Spinal cord (tissue), 10 donors: ENCODE measurements around the gene ENPEP. TPM values are rescaled to one million over a fixed set of nuclear protein-coding genes. Genes with fewer than 3 reads are reported as not detected.

Experiments used
- DNase-seq, 6 donors: peaks; one replicate each; pipeline versions ENCODE4 v3.0.0 to v3.0.0-alpha.2; 2013 to 2015; ENCODE audit warnings: low spot score in 6 of 6, low read depth in 4 of 6
- H3K27ac ChIP-seq: one replicate; pipeline ENCODE4 v1.5.1; 2013; ENCODE audit warnings: low read depth, low read length, control low read depth
- H3K27me3 ChIP-seq: one replicate; pipeline ENCODE4 v1.6.1; 2013; ENCODE audit warnings: low read length; ENCODE audit not compliant: control insufficient read depth, insufficient read depth
- H3K36me3 ChIP-seq: one replicate; pipeline ENCODE4 v1.6.1; 2013; ENCODE audit warnings: low read length; ENCODE audit not compliant: control insufficient read depth, insufficient read depth
- H3K4me1 ChIP-seq: one replicate; pipeline ENCODE4 v1.6.1; 2013; ENCODE audit warnings: low read length; ENCODE audit not compliant: control insufficient read depth, insufficient read depth
- H3K4me3 ChIP-seq: one replicate; pipeline ENCODE4 v1.5.1; 2013; ENCODE audit warnings: low read depth, low read length, control low read depth
- H3K9me3 ChIP-seq: one replicate; pipeline ENCODE4 v1.6.1; 2013; ENCODE audit warnings: low read length; ENCODE audit not compliant: control insufficient read depth, insufficient read depth
- WGBS: methylation state at CpG from one replicate; pipeline ENCODE4 v1.1.5; 2013; ENCODE audit warnings: missing lambda C conversion rate; ENCODE audit not compliant: insufficient coverage; 5-methylcytosine and 5-hydroxymethylcytosine counted together
- polyA plus RNA-seq, 2 donors: library from polyadenylated mRNA; unstranded; fragments of 120-200 nt; gene quantifications; one replicate each; pipeline ENCODE4 v1.2.1, GENCODE V29; 2013; ENCODE audit not compliant: insufficient read length in 2 of 2
- total RNA-seq, 2 donors: library from RNA; depleted of rRNA in 1 of 2; stranded (reverse); fragments of 120-200 nt in 1 of 2; fragments of >200 nt in 1 of 2; gene quantifications; one replicate each; pipeline versions ENCODE4 v1.2.3 to v1.2.4, GENCODE V29; 2013 to 2014
- donor health status: healthy.

The ENPEP gene
- total and polyA plus RNA-seq, 4 donors: 2.5 to 13.2 (median 3.9) TPM

- no peaks in the 10 kb centered on the region for H3K27me3 ChIP-seq
- no peaks in the 10 kb centered on the region for H3K9me3 ChIP-seq
- H3K4me1 ChIP-seq: no peaks in the 10 kb centered on the region
- no peaks in the 10 kb centered on the region for H3K36me3 ChIP-seq
- no peak for DNase-seq
- H3K4me3 ChIP-seq: no peak overlapping the region
- WGBS: 95% methylated on average over 4 of the region's 5 CpGs
- no peak overlapping the region for H3K27ac ChIP-seq
Measured at GRCh38 chr4:110498420-110498819, 22.5 kb downstream of the ENPEP start.

DNA sequence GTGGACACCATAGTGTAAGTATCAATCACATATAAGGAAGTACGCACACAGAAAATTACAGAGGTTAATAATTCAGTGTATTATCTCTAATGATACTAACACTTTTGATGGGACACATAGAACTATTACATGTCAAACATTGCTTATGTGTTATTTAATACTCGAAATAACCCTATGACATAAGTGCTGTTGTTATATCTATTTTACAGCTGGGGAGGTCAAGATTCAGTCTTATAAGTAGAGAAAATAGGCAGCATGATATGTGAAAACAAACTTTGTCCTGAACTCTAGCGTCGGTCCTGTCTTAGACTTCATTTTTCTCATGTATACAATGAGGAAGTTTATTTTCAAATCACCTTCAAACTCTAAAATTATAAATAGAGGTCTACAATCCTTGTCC is 23.2 kb downstream of the ENPEP start:
- Histone ChIP-seq H3K9me3 (no peaks in the 10 kb centered on the region), H3K27me3 (no peaks in the 10 kb centered on the region), H3K4me1 (peaks cover 5% of the 10 kb centered on the region), H3K4me3 (no peak overlapping the region), H3K36me3 (no peaks in the 10 kb centered on the region), H3K27ac (no peak overlapping the region)
- no peak for DNase-seq
- WGBS: no CpG with 5 or more reads among the region's 4 CpGs

GRCh38 chr4:110501826-110502225 is 25.9 kb downstream of the ENPEP start:
- no peak overlapping the region for H3K27ac ChIP-seq
- H3K36me3 ChIP-seq: no peaks in the 10 kb centered on the region
- H3K4me3 ChIP-seq: no peak overlapping the region
- no peak for DNase-seq
- H3K9me3 ChIP-seq: no peaks in the 10 kb centered on the region
- peaks cover 6% of the 10 kb centered on the region for H3K4me1 ChIP-seq
- H3K27me3 ChIP-seq: no peaks in the 10 kb centered on the region

DNA sequence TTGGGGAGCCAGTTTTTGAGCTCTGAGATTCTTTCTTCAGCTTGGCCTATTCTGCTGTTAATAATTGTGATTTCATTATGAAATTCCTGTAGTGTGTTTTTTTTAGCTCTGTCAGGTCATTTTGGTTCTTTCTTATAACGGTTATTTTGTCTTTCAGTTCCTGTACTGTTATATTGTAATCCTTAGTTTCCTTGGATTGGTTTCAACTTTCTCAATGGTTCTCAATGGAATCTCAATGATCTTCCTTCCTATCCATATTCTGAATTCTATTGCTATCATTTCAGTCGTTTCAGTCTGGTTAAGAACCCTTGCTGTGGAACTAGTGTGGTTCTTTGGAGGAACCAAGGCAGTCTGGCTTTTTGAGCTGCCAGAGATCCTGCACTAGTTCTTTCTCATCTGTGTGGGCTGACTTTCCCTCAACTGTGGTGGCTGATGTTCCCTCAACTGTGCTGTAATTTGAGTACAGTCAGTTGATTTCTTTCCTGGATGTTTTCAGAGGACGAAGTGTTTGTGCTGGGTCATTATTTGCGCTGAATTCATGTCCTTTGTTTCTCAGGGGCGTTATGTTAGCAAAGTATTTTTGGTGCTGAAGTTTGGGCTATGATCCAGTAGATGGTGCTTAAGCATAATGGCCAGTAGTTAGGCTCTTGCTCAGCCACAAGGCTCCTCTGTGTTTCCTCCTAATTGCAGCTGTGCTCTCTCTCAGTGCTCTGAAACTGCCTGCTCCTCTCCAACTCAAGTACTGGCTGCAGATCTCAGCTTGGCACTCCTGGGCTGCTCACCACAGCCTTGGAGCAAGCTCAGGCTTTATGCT is 27.5 kb downstream of the ENPEP start:
- Histone ChIP-seq H3K36me3 (no peaks in the 10 kb centered on the region), H3K9me3 (no peaks in the 10 kb centered on the region), H3K4me3 (no peak overlapping the region), H3K27me3 (no peaks in the 10 kb centered on the region), H3K4me1 (peaks cover 6% of the 10 kb centered on the region), H3K27ac (no peak overlapping the region)
- DNase-seq: peak in 2 of 6 donors; percentile 19 to 38
- 21% methylated on average over 3 of the region's 5 CpGs for WGBS

- Histone ChIP-seq H3K27me3 (no peaks in the 10 kb centered on the region), H3K36me3 (no peaks in the 10 kb centered on the region), H3K4me3 (no peak overlapping the region), H3K9me3 (no peaks in the 10 kb centered on the region), H3K27ac (no peak overlapping the region), H3K4me1 (peaks cover 6% of the 10 kb centered on the region)
- 75% methylated on average over 2 of the region's 2 CpGs for WGBS
- DNase-seq: no peak
Measured at GRCh38 chr4:110504084-110504435, 28.1 kb downstream of the ENPEP start.

DNA sequence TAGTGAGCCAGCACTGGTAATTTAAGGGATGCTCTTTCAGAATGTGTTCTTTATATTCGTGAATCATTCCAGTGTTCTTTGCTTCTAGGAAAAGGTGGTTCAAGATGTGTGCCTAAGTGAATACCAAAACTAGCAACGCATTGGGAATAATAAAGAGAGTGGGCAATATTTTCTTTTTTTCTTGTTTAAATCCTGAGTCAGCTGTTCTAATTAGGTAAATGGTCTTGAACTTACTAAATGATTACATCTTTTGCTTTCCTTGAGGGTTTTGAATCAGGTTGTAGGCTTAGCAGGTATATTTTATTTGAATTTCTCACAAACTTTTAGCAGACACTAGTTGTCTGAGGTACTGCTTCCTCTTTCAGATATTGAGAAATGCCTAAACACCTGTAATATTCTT is 29.5 kb downstream of the ENPEP start:
- Histone ChIP-seq H3K4me1 (peaks cover 6% of the 10 kb centered on the region), H3K9me3 (no peaks in the 10 kb centered on the region), H3K27me3 (no peaks in the 10 kb centered on the region), H3K36me3 (no peaks in the 10 kb centered on the region), H3K27ac (no peak overlapping the region), H3K4me3 (no peak overlapping the region)
- 78% methylated on average over 2 of the region's 2 CpGs for WGBS
- no peak for DNase-seq

DNA sequence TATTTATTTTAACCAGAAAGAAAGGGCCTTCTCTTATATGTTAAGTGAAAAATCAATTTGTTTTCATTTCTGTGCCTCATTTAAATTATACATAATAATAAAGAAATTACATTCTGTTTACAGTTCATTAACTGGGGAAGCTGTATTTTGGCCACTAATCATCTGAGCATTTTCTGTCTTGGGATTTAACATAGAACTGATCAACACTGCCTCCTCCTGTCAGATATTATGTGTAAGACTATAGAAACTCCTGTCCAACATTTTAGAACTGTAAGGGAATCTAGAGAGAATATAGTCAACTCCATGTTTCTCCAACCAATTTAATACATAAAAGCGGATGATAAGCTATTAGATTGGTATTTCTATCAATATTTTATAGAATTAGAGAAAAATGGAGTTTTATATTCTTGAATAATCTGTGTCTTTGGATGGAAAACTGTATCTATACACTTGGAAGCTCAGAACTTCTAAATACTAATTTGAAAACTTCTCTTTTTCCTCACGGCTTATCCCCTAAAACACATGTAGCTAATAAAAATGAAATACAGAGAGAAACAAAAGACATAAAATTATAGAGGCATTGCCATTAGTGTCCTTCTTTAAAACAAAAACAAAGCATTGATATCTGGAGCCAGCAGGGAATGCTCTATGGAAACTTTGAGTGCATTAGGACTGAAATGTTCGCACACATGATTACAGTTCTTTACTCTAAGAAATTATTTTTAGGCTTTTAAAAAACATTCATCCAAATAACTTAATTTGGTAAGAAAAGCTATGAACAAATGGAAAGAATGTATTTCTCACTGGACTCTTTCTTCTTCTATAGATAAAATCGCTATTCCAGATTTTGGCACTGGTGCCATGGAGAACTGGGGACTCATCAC is 33.1 kb downstream of the ENPEP start:
- Histone ChIP-seq H3K27ac (no peak overlapping the region), H3K9me3 (no peaks in the 10 kb centered on the region), H3K27me3 (no peaks in the 10 kb centered on the region), H3K4me3 (no peak overlapping the region), H3K36me3 (no peaks in the 10 kb centered on the region), H3K4me1 (peaks cover 1% of the 10 kb centered on the region)
- no CpG with 5 or more reads among the region's 4 CpGs for WGBS
- peak in 2 of 6 donors; percentile 43 to 65 for DNase-seq

- no peak overlapping the region for H3K27ac ChIP-seq
- DNase-seq: no peak
- H3K4me3 ChIP-seq: no peak overlapping the region
- H3K27me3 ChIP-seq: no peaks in the 10 kb centered on the region
- WGBS: no CpG with 5 or more reads among the region's 2 CpGs
- H3K4me1 ChIP-seq: no peaks in the 10 kb centered on the region
- no peaks in the 10 kb centered on the region for H3K9me3 ChIP-seq
- no peaks in the 10 kb centered on the region for H3K36me3 ChIP-seq
Measured at GRCh38 chr4:110510277-110510676, 34.3 kb downstream of the ENPEP start.

DNA sequence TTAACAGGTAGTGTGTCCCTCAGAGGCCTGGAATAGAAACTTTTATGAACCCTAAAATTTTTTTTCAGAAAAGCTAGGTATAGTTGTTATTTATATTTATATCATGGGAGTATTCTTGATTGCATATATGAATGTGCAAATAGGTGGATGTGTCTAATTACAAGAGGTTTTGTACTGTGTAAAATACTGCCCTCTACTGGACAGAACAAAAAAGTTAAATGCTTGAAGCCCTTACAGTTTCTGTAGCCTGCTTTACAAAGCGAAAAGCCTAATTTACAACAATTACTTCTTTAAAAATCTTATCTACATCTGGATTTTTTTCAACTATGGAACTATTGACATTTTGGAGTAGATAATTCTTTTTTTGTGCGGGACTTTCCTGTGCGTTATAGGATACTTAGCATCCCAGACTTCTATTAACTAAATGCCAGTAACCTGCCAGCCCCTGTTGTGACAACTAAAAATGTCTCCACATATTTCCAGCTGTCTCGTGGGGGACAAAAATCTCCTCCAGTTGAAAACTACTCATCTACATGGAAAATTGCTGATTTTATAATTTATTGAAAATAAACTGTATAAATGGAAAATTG is 35.1 kb downstream of the ENPEP start:
- no peaks in the 10 kb centered on the region for H3K9me3 ChIP-seq
- H3K27ac ChIP-seq: no peak overlapping the region
- H3K4me1 ChIP-seq: no peaks in the 10 kb centered on the region
- no peaks in the 10 kb centered on the region for H3K36me3 ChIP-seq
- DNase-seq: peak; percentile 53 to 93 (median 63)
- WGBS: no CpG with 5 or more reads among the region's 4 CpGs
- H3K4me3 ChIP-seq: no peak overlapping the region
- H3K27me3 ChIP-seq: no peaks in the 10 kb centered on the region
